ENCODE results near the gene GNB5. TPM values are rescaled to one million over a fixed set of nuclear protein-coding genes. Genes with fewer than 3 reads are reported as not detected.

Gene GNB5
- total RNA-seq, 1 donor from 2014 or later, result 64.2 TPM

DNA sequence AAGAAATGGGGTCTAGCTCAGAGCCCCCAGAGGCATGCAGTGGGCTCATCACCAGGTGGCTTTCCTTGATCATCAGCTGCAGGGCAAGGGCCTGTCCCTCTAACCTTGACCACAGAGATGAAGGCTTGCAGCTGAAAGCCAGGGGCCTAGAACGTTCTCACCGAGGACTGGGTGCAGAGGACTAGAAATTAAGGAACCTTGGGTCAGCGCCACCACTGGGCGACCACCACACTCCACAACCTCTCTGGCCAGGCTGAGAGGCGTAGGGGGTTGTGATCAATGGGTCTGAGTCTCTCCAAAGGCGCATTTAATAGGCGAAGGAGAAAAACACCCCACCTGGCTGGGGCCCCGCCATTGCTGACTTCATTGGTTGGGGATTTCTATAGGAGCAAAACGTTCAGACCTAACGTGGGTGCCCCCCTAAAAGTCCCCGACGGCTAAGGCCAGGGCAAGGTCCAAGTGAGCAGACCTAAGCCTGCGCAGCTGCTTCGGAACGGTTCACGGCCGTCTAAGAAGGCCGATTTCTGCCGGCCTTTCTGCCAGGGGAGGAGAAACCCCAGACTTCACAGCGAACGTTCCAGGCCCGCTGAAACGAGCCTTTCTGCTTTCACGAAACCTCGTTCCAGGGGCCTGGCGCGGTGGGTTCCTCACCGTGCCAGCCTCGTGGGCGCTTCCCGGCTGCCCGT, 79.5 kb downstream of the GNB5 start:
- no peaks in the 10 kb centered on the region for H3K36me3 Mint-ChIP-seq (ENCODE audit: low read depth)
- no peaks in the 10 kb centered on the region for H3K9me3 Mint-ChIP-seq
- peaks cover 4% of the 10 kb centered on the region for H3K27me3 Mint-ChIP-seq
- peak overlapping the region; percentile 80 for H3K4me3 Mint-ChIP-seq
- TF ChIP-seq CTCF (IDR thresholded peaks at IDR 0.05), result no peak
- ATAC-seq (ENCODE audit: low read depth), result no peak
- ChIA-PET CTCF (interaction anchor here (3.3 kb wide), 1 partner anchor 32 kb away, joined by 8 read pairs; no protein-coding TSS in a partner anchor), POLR2A (interaction anchor here (1.1 to 2.0 kb wide), 2 partner anchors 8 to 68 kb away, joined by 3 to 6 read pairs; no protein-coding TSS in a partner anchor)
- H3K27ac Mint-ChIP-seq, result no peak overlapping the region
- DNase-seq, result no peak
- H3K4me1 Mint-ChIP-seq, result peaks cover 26% of the 10 kb centered on the region
- intact Hi-C loops (cut with micrococcal nuclease), result loop anchor here (1.0 kb wide), 1 partner anchor 9 kb away; no protein-coding TSS in a partner anchor

DNA sequence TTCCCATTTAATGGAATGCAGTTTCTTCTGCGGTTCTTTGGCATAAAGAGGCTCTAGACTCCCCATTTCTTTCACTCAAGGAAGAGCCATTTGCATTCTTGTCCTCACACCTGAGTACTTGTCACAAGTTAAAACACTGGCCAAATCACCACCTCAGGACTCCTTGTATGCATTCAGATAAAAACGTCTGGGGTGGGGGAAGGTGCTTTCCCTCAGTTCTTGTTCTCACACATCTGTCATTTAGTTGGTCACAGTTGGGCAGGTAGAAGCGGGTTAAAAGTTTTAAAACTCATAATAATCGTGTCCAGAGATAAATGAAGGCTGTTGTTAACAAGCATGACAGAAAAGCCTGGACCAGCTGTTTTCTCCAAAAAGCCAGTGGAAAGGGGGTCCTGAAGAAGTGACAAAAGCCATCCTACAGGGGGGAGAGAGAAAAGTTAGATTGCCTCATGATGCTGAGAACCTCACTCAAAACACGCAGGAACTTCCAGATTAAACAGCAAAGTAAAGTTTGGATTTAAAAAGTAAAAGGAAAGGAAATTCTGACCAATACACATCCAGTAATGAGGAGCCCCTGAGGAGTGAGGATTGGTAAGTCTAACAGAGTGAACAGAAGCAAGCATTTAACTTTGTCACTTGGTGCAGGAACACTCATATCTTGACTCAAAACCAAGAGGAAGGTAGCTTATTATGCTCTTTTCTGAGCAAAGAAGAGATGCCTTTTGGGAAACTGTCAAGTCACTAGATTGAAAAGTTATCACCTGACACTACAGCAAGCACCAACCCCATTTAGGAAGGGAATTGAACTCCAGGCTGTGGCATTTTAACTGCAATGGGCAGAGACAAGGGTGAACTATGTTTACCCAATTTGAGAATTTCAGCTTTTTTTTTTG, 81.4 kb downstream of the GNB5 start:
- Mint-ChIP-seq H3K27me3 (peaks cover 4% of the 10 kb centered on the region), H3K4me3 (no peak overlapping the region), H3K4me1 (peaks cover 28% of the 10 kb centered on the region), H3K27ac (peak overlapping the region; percentile 7), H3K36me3 (ENCODE audit: low read depth) (no peaks in the 10 kb centered on the region), H3K9me3 (no peaks in the 10 kb centered on the region)
- intact Hi-C loops (cut with micrococcal nuclease), result no loop called here
- CTCF ChIA-PET, result interaction anchor here (0.6 to 1.1 kb wide), 2 partner anchors 29 to 31 kb away, joined by 3 read pairs; no protein-coding TSS in a partner anchor
- no peak for DNase-seq
- POLR2A ChIA-PET, result interaction anchor here (1.2 kb wide), 1 partner anchor 91 kb away, joined by 5 read pairs; the partner anchor contains the start of gene MAPK6
- ATAC-seq (ENCODE audit: low read depth), result peak; percentile 60
- TF ChIP-seq CTCF (IDR thresholded peaks at IDR 0.05), result no peak

DNA sequence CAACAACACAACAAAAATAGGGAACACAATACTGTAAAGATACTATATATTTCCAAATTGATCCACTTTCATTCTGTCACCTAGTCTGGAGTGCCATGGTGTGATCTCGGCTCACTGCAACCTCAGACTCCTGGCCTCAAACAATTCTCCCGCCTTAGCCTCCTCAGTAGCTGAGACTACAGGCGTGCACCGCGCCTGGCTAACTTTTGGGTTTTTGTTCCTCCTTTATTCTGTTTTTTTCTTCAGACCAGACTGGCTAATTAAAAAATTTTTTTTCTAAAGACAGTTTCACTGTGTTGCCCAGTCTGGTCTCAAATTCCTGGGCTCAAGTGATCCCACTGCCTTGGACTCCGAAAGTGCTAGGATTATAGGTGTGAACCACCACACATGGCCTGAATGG, 84.0 kb downstream of the GNB5 start:
- H3K27ac Mint-ChIP-seq, result no peak overlapping the region

GRCh38 chr15:52106641-52107040, 84.6 kb downstream of the GNB5 start:
- TF ChIP-seq CTCF (IDR thresholded peaks at IDR 0.05), result no peak
- Mint-ChIP-seq H3K27me3 (peaks cover 4% of the 10 kb centered on the region), H3K9me3 (no peaks in the 10 kb centered on the region), H3K27ac (no peak overlapping the region), H3K4me1 (peaks cover 54% of the 10 kb centered on the region), H3K36me3 (ENCODE audit: low read depth) (no peaks in the 10 kb centered on the region), H3K4me3 (no peak overlapping the region)
- intact Hi-C loops (cut with micrococcal nuclease), result no loop called here
- ChIA-PET POLR2A (interaction anchor here (1.5 kb wide), 1 partner anchor 73 kb away, joined by 4 read pairs; no protein-coding TSS in a partner anchor), CTCF (no interaction called here)
- ATAC-seq (ENCODE audit: low read depth) (no peak), DNase-seq (no peak)

More for the DNA sequence above, 84.0 kb downstream of the GNB5 start:
- Mint-ChIP-seq H3K4me3 (no peak overlapping the region), H3K27me3 (peaks cover 4% of the 10 kb centered on the region), H3K9me3 (no peaks in the 10 kb centered on the region), H3K4me1 (peaks cover 50% of the 10 kb centered on the region), H3K36me3 (ENCODE audit: low read depth) (no peaks in the 10 kb centered on the region)
- TF ChIP-seq CTCF (IDR thresholded peaks at IDR 0.05), result no peak
- ATAC-seq (ENCODE audit: low read depth), result no peak
- POLR2A ChIA-PET, result interaction anchor here (1.5 kb wide), 1 partner anchor 72 kb away, joined by 4 read pairs; no protein-coding TSS in a partner anchor
- DNase-seq, result no peak
- intact Hi-C loops (cut with micrococcal nuclease), result no loop called here
- CTCF ChIA-PET, result no interaction called here

- CTCF ChIA-PET, result no interaction called here
- TF ChIP-seq CTCF (IDR thresholded peaks at IDR 0.05), result no peak
- Mint-ChIP-seq H3K9me3 (no peaks in the 10 kb centered on the region), H3K36me3 (ENCODE audit: low read depth) (no peaks in the 10 kb centered on the region), H3K27me3 (no peaks in the 10 kb centered on the region), H3K4me1 (peaks cover 52% of the 10 kb centered on the region), H3K27ac (no peak overlapping the region), H3K4me3 (no peak overlapping the region)
- intact Hi-C loops (cut with micrococcal nuclease), result no loop called here
- ATAC-seq (ENCODE audit: low read depth) (no peak), DNase-seq (no peak)
- POLR2A ChIA-PET, result no interaction called here
Observed at GRCh38 chr15:52105846-52106245, 85.3 kb downstream of the GNB5 start.
